NCI-H2227 treated with DMSO at 0.1 percent for 48 hours (cell line): Measurements from ENCODE around the gene DFFA.
A peak's percentile ranks its signal among the peaks of the same experiment; 100 is the strongest.
"Not testable (repeated sequence)": the region's sequence is repeated elsewhere in the genome, so short reads cannot be mapped to it uniquely, and the experiment has no call there.

Experiments used
- DNase-seq: peaks from one replicate; lab custom pipeline; 2025; lab: John Stamatoyannopoulos, UW

DFFA gene

DNA sequence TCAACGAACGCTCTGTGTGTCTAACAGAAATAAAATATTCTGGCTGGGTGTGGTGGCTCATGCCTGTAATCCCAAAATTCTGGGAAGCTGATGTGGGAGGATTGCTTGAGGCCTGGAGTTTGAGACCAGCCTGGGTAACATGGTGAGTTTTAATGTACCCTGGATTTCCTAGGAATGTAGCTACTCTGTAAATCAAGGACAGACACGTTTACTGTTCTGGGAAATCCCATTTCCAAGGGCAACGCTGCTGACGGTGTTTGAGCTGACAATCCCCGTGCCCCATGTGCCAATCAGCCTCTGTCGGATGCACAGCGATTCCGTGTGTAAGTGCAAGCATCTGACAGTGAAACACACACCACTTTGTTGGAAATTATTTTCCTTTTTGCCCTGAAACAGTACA is 14.5 kb downstream of the DFFA start:
- no peak for DNase-seq

DNA sequence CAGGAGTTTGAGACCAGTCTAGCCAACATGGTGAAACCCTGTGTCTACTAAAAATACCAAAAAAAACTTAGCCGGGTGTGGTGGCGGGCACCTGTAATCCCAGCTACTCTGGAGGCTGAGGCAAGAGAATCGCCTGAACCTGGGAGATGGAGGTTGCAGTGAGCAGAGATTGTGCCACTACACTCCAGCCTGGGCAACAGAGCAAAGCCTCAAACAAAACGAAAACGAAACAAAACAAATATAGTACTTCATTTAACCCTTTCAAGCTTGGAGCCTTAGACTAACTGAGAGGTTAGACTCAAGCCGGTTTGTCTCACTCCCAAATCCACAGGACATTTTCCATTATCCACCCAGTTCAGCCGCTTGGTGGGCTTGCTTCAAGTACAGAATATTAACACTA is 14.9 kb downstream of the DFFA start:
- not testable (repeated sequence) for DNase-seq

DNA sequence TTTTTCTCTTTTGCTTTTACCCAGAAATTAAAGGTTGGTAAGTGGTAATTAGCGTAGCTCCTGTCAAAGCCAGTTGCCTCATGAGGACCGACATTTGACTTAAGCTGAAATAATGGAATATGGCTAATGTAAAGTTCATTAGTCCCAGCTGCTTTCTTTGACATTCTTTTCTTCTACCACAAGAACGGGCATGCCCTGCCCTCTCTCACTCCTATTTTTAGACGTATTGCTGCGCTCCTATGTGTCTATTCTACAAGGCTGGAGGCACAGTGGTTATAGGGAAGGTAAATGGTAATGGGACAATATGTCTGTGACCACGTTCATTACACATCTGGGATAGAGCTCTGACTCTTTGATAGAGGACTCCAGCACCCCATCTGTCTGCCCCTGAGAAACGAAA is 15.7 kb downstream of the DFFA start:
- DNase-seq: no peak

DNA sequence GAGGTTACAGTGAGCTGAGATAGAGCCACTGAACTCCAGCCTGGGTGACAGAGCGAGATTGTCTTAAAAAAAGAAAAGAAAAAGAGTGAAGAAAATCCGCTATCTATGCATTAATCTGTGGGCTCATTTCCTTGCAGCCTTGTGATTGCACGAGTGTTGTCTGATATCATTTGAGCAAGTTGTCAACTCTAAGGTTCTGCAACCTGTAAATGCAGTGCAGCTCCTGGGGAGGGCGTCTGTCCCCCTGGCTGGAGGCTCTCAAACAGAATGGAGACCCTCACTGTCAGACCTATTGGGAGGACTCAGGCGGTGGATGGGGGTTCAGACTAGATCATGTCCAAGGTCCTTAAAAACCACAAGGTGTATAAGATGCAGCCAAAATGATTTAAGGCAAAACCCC is 16.3 kb downstream of the DFFA start:
- no peak for DNase-seq

- DNase-seq: no peak
Observed at GRCh38 chr1:10451287-10451686, 21.0 kb downstream of the DFFA start.

- no peak for DNase-seq
Observed at GRCh38 chr1:10450836-10451235, 21.5 kb downstream of the DFFA start.

- no peak for DNase-seq
Observed at GRCh38 chr1:10450156-10450814, 22.0 kb downstream of the DFFA start.

DNA sequence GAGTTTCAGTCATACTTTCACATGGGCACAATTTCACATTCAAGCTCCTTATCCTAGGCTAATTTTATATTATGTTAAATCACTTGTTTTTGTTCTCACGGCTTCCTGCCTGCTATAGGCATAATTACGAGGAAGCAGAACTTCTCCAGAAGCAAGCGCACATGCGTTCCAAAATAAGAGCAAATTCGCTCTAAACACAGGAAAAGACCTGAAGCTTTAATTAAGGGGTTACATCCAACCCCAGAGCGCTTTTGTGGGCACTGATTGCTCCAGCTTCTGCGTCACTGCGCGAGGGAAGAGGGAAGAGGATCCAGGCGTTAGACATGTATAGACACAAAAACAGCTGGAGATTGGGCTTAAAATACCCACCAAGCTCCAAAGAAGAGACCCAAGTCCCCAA is 22.6 kb downstream of the DFFA start, which contains the start of gene CORT:
TSS of gene CORT (plus strand) at position 281 of the 400 bp plus-strand sequence. CDS start 193 bp downstream, outside the sequence.
- DNase-seq: peak; percentile 51

GRCh38 chr1:10446790-10447422 is 25.4 kb downstream of the DFFA start:
- DNase-seq: no peak

- no peak for DNase-seq
Observed at GRCh38 chr1:10444795-10445397, 27.4 kb downstream of the DFFA start.

DNA sequence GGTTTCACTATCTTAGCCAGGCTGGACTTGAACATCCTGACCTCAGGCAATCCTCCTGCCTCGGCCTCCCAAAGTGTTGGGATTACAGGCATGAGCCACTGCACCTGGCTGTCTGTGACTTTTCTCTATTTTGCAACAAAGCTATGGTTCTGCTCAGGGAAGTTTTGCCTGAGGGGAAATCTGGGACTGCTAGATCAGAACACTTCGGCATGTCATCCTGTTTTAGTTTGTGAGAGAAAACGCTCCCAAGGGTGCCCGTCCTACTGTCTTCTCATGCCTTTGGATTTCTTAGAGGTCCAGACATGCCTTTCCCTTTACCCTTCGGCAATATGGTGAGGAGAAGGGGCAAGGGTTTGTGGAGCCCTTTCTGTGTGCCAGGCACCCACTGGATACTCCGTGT is 28.1 kb downstream of the DFFA start:
- no peak for DNase-seq

DNA sequence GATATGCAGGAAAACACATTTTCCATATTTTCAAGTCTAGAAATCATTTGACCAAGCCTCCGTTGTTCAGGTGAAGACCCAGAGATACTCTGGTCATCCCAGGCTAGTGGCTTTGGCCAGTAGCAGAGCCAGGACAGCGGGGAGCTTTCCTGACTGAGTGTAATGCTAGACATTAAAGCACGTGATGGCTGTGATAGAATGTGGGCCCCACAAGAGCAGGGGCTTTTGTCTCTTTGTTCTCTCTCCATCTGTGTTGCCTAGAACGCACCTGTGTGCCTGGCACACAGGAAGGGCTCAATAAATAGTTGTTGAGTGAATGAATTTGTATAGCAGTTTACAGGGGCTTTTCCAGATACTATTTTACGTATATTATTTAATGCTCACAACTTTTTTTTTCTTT is 31.5 kb downstream of the DFFA start:
- no peak for DNase-seq

DNA sequence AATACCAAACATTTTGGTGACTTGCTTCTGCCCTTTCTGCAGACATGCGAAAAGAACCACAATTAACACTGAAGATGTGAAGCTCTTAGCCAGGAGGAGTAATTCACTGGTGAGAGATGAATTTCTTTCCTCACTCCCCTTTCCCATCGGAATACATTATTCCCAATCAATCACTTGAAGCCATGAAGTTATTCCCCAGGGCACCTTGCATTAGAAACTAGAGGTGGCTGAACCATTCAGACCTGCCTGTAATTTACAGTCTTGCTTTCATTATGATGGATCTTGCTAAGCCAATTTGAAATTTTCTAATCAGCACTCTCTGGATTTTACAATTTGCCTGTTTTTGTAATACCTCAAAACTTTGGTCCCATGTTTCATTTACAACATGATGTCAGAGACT is 32.0 kb downstream of the DFFA start:
- no peak for DNase-seq

- DNase-seq: peak; percentile 28
Observed at GRCh38 chr1:10438677-10439163, 33.6 kb downstream of the DFFA start.

- DNase-seq: no peak
Observed at GRCh38 chr1:10437052-10437451, 35.3 kb downstream of the DFFA start.

DNA sequence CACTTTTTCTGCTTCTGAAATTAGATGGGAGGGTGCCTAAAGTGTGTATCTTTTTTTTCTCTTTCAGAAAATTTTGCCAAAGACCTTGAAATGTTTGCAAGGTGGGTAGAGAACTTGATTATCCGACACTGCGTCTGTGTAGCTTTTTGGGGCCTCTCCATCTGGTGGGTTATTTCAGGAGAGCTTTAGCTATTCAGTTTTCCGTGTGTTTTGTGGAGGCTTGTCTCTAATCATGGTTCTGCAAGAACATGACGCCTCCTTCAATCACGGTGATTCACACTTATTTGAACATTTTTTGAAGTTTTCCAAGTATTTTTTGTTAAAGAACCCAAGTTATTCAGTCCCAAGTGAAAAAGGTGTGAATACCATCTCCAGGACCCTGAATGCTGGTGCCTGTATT is 37.7 kb downstream of the DFFA start:
- no peak for DNase-seq

DNA sequence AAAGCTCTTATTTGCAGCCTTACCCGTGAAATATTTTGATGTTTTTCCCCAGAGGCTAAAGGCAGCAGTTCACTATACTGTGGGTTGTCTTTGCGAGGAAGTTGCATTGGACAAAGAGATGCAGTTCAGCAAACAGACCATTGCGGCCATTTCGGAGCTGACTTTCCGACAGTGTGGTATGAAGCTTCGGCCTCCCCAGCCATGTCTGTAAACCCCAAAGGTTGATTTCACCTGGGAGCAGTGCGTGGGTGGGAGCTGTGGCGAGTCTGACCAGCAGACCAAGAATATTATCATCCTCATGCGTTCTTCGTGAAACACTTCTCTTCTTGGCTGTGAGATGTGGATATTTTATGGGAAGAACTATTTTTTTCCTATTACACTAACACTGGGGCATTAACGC is 38.5 kb downstream of the DFFA start:
- no peak for DNase-seq

GRCh38 chr1:10432910-10433700 is 39.2 kb downstream of the DFFA start:
- no peak for DNase-seq

GRCh38 chr1:10431070-10431730 is 41.1 kb downstream of the DFFA start:
- no peak for DNase-seq

- DNase-seq: peak; percentile 94
Observed at GRCh38 chr1:10430216-10431069, 41.9 kb downstream of the DFFA start, which contains the start of gene CENPS. TSS of gene CENPS (plus strand) at chr1:10430433. CDS start at chr1:10430518, 85 bp downstream.

DNA sequence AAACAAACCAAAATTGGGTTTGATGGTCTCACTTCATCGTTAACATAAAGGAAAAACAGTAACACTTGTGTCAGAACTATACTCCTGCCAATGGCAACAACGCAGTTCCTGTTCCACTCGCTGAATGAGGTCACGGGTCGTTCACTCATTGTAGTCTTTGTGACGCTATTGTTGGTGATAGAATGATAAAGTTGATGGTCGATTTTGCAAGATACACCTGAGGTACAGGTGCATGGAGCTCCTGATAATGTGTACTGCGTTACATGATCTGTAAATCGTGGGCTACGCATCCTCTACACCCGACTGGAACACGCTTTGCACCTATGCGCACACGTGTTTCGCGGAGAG is 42.5 kb downstream of the DFFA start:
- DNase-seq: no peak
